Common myeloid progenitor, CD34-positive (primary cell): ENCODE data around the gene ARHGDIA.

Source experiments
- CTCF ChIA-PET: fragments of 350-600 bp; sonication (Branson Sonifier 250); formaldehyde crosslinking; loops from one replicate; lab custom pipeline; 2021; ENCODE audit warnings: antibody characterized with exemption; lab: Charles Lee
- POLR2A ChIA-PET: fragments of 350-600 bp; sonication (Branson Sonifier 250); formaldehyde crosslinking; loops from one replicate; lab custom pipeline; 2021; ENCODE audit warnings: antibody characterized with exemption; lab: Charles Lee
- DNase-seq, 3 donors: peaks; one replicate each; pipeline versions ENCODE4 v3.0.0 to v3.0.0-alpha.2; 2013
- H3K27ac ChIP-seq, 2 experiments: 1 replicate in 1 of 2; 2 replicates in 1 of 2; pipeline ENCODE4 v1.7.0; 2013; ENCODE audit warnings: inconsistent platforms in 2 of 2, low read length in 2 of 2, mild to moderate bottlenecking in 2 of 2, low read depth in 1 of 2, moderate library complexity in 1 of 2; ENCODE audit not compliant: severe bottlenecking in 2 of 2, insufficient read depth in 1 of 2, poor library complexity in 1 of 2
- H3K27me3 ChIP-seq, 5 experiments: replicated peaks in 2 of 5; 1 replicate in 3 of 5; 2 replicates in 2 of 5; pipeline versions ENCODE4 v1.6.1 to v1.7.0; 2013; ENCODE audit warnings: low read length in 4 of 5, mild to moderate bottlenecking in 2 of 5, moderate library complexity in 2 of 5, inconsistent platforms in 1 of 5; ENCODE audit not compliant: insufficient read depth in 5 of 5, control insufficient read depth in 4 of 5
- H3K36me3 ChIP-seq, 4 experiments: 1 replicate in 2 of 4; 2 replicates in 2 of 4; pipeline versions ENCODE4 v1.6.1 to v1.7.0; 2013; ENCODE audit warnings: low read length in 3 of 4, control low read depth in 1 of 4, mild to moderate bottlenecking in 1 of 4; ENCODE audit not compliant: control insufficient read depth in 4 of 4, insufficient read depth in 4 of 4
- H3K4me1 ChIP-seq, 4 experiments: 1 replicate in 3 of 4; 2 replicates in 1 of 4; pipeline versions ENCODE4 v1.6.1 to v1.7.1; 2013; ENCODE audit warnings: low read length in 3 of 4, mild to moderate bottlenecking in 3 of 4, control low read depth in 1 of 4, inconsistent platforms in 1 of 4, moderate library complexity in 1 of 4; ENCODE audit not compliant: control insufficient read depth in 4 of 4, insufficient read depth in 4 of 4; ENCODE audit errors: control extremely low read depth in 1 of 4
- H3K4me3 ChIP-seq, 7 experiments: 1 replicate in 4 of 7; 2 replicates in 3 of 7; pipeline versions ENCODE4 v1.5.1 to v1.7.0; 2013; ENCODE audit warnings: mild to moderate bottlenecking in 7 of 7, low read length in 6 of 7, moderate library complexity in 6 of 7, inconsistent platforms in 2 of 7, low read depth in 2 of 7, control low read depth in 1 of 7; ENCODE audit not compliant: insufficient read depth in 4 of 7, control insufficient read depth in 1 of 7; ENCODE audit errors: extremely low read depth in 1 of 7
- H3K9me3 ChIP-seq, 5 experiments: 1 replicate in 4 of 5; 2 replicates in 1 of 5; pipeline versions ENCODE4 v1.6.1 to v1.7.1; 2013; ENCODE audit warnings: low read length in 4 of 5, mild to moderate bottlenecking in 2 of 5, inconsistent platforms in 1 of 5, low read depth in 1 of 5, moderate library complexity in 1 of 5; ENCODE audit not compliant: control insufficient read depth in 4 of 5, insufficient read depth in 2 of 5; ENCODE audit errors: control extremely low read depth in 1 of 5
- WGBS: methylation state at CpG from one replicate; pipeline ENCODE4 v1.1.5; 2013; ENCODE audit not compliant: insufficient coverage; 5-methylcytosine and 5-hydroxymethylcytosine counted together

Gene ARHGDIA

DNA sequence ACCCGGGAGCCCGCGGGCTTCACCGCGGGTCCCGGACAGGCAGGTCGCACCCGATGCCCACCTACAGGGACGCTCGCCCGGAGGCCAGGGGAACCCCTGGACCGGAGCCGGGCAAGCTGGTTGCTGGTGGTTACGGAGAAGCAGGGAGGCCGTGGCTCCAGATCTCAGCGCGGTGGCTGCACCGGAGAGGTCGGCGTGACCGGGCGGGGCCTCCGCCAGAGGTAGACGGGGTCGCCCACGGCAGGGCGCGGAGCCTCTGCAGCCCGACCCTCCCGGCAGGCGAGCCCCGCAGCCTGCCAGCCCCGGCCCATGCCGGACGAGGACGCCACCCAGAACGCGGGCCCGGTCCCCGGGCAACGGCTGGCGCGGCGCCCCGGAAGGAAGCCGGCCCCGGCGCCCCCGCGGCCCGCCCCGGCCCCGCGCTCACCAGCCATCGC, 39.7 kb upstream of the ARHGDIA start:
- POLR2A ChIA-PET: interaction anchor here (1.5 kb wide), 1 partner anchor 13 kb away, joined by 4 read pairs; no protein-coding TSS in a partner anchor
- Histone ChIP-seq H3K4me3 (peak overlapping the region; percentile 46 to 88 (median 76)), H3K9me3 (no peaks in the 10 kb centered on the region), H3K4me1 (peaks cover 0 to 21% (median 14%) of the 10 kb centered on the region in 4 experiments), H3K36me3 (peaks cover 5 to 81% (median 46%) of the 10 kb centered on the region in 4 experiments), H3K27me3 (peaks cover 0 to 2% (median 0%) of the 10 kb centered on the region in 5 experiments), H3K27ac (peak overlapping the region in 1 of 2 experiments; percentile 43)
- WGBS: under 1% methylated on average over 45 of the region's 55 CpGs
- CTCF ChIA-PET: interaction anchor here (1.5 kb wide), 1 partner anchor 18 kb away, joined by 5 read pairs; no protein-coding TSS in a partner anchor
- DNase-seq: no peak

DNA sequence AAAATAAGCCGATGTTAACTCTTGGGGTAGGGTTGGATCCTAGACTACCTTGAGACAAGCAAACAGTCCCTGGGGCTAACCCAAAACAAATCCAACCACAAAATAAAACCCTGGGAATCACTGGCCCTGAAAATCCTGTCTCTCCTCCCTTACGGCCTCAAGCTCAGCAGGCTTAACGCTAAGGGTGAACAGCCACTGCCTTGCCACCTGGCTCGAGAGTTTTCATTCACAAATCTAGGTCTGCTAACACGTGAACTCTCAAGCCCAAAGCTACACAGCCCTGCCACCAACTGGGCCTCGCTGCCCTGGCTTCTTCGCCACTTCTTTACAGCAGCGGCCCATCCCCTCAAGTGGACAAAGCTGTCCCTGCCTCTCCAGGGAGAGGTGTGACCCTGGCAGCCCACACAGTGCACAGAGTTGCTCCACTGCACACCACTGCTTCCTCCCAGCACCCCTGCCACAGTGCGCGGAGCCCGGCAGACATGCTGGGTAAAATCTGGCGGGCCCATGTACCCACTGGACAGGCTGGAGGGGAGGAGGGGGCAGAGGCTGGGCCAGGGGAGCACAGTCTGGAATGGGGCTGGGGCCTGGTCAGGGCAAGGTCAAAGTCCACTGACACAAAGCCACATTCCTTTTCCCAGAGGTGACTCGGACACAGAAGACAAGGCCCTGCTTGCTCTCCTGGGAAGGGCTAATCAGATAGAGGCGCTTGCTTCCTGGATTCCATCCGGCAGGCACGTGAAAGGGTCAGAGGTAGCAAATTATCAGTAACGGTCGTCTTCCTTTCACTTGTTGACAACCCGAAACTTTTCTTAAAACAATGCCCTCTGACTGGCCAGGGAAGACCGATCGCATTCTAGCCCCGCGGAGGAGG, 39.1 kb upstream of the ARHGDIA start:
- CTCF ChIA-PET: no interaction called here
- Histone ChIP-seq H3K9me3 (no peaks in the 10 kb centered on the region), H3K4me3 (peak overlapping the region; percentile 46 to 88 (median 76)), H3K27ac (peak overlapping the region in 1 of 2 experiments; percentile 43), H3K36me3 (peaks cover 4 to 81% (median 43%) of the 10 kb centered on the region in 4 experiments), H3K4me1 (peaks cover 0 to 21% (median 14%) of the 10 kb centered on the region in 4 experiments), H3K27me3 (peaks cover 0 to 2% (median 0%) of the 10 kb centered on the region in 5 experiments)
- WGBS: 34% methylated on average over 19 of the region's 23 CpGs
- DNase-seq: no peak
- POLR2A ChIA-PET: no interaction called here

DNA sequence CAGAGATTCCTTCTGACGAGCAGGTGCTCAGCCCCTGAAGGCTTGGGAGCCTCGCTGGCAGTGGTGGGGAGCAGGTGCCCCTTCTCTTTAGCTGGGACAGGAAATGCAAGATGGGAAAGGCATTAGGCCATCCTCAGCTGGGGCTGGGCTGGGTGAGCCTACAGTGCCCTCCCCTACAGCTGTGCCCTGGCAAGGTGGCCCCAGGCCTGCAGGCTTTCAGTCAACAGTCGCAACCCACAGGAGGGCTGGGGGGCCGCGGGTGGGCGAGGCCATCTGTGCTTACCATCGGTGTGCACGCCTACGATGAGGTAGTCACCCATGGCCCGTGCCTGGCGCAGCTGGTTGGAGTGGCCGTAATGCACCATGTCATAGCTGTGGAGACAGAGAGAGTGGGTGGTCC, 38.1 kb upstream of the ARHGDIA start:
- DNase-seq: no peak
- H3K36me3 ChIP-seq: peaks cover 5 to 81% (median 37%) of the 10 kb centered on the region in 4 experiments
- CTCF ChIA-PET: no interaction called here
- no peak overlapping the region for H3K4me3 ChIP-seq
- H3K27ac ChIP-seq: no peak overlapping the region
- peaks cover 0 to 21% (median 14%) of the 10 kb centered on the region in 4 experiments for H3K4me1 ChIP-seq
- WGBS: 98% methylated on average over 10 of the region's 12 CpGs
- POLR2A ChIA-PET: no interaction called here
- no peaks in the 10 kb centered on the region for H3K9me3 ChIP-seq
- H3K27me3 ChIP-seq: peaks cover 0 to 2% (median 0%) of the 10 kb centered on the region in 5 experiments

DNA sequence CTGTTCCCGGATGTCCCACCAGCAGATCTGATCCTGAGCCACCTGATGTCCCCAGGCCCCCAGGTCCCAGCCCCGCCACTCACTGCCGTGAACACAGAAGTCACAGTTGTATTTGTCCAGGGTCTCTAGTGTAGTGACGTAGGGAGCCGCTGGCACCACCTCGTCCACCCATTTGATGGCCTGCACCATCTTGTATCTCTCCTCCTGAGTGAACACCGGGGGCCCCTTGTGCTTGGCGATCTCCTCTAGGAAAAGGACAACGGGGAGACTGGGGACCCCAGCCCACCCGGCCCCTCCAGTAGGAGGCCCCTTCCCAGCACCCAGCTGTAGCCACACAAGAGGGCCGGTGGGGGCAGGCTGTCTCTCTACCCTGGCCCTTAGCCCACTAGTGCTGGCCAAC, 37.7 kb upstream of the ARHGDIA start:
- H3K36me3 ChIP-seq: peaks cover 5 to 81% (median 34%) of the 10 kb centered on the region in 4 experiments
- H3K27me3 ChIP-seq: peaks cover 0 to 2% (median 0%) of the 10 kb centered on the region in 5 experiments
- no peak overlapping the region for H3K4me3 ChIP-seq
- H3K9me3 ChIP-seq: no peaks in the 10 kb centered on the region
- POLR2A ChIA-PET: no interaction called here
- CTCF ChIA-PET: no interaction called here
- peaks cover 0 to 21% (median 14%) of the 10 kb centered on the region in 4 experiments for H3K4me1 ChIP-seq
- 96% methylated on average over 8 of the region's 11 CpGs for WGBS
- DNase-seq: no peak
- no peak overlapping the region for H3K27ac ChIP-seq

DNA sequence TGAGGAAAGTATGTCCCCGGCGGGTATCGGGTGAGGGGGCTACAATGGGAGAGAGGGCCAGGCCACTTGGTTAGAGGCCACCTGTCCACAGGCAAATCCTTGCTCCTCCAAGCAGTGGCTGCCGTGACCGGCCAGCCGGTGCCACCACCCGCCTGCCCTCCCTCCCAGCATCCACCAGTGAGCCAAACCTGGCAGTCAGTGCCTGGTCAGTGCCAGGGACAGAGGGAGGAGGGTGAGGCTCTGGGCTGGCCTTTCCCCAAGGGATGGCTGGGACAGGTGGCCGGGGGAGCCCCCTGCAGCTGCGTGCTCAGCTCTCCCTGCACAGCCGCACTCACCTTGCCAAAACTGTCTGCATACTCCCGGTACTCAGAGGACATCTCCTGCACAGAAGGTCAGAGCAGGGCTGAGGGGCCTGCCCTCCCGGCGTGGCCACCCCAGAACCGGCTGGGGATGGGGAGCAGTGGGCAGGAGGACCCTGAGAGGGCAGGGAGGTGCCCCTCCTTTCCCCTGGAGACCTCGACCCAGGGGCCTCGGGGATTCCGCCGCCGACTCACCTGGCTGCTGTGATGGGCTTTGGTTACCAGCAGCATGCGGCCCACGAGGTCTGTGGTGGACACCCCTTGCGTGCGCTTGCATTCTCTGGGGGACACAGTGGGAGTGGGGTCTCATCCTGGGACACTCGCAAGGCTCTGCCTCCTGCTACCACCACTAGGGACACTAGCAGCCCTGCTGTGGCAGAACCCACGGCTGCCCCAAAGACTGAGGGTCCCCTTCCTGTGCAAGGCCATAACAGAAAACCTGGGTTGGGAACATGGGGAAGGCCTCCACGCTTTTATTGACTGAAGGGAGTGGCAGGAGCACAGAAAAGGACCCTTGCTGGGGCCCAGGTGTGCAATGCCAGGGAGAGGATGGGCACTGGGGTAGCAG, 36.3 kb upstream of the ARHGDIA start:
- Histone ChIP-seq H3K9me3 (no peaks in the 10 kb centered on the region), H3K4me3 (no peak overlapping the region), H3K36me3 (peaks cover 3 to 75% (median 23%) of the 10 kb centered on the region in 4 experiments), H3K4me1 (peaks cover 0 to 21% (median 19%) of the 10 kb centered on the region in 4 experiments), H3K27me3 (peaks cover 0 to 14% (median 2%) of the 10 kb centered on the region in 5 experiments), H3K27ac (no peak overlapping the region)
- DNase-seq: no peak
- ChIA-PET CTCF (interaction anchor here (1.9 kb wide), 1 partner anchor 17 kb away, joined by 4 read pairs; no protein-coding TSS in a partner anchor), POLR2A (no interaction called here)
- 96% methylated on average over 23 of the region's 26 CpGs for WGBS

DNA sequence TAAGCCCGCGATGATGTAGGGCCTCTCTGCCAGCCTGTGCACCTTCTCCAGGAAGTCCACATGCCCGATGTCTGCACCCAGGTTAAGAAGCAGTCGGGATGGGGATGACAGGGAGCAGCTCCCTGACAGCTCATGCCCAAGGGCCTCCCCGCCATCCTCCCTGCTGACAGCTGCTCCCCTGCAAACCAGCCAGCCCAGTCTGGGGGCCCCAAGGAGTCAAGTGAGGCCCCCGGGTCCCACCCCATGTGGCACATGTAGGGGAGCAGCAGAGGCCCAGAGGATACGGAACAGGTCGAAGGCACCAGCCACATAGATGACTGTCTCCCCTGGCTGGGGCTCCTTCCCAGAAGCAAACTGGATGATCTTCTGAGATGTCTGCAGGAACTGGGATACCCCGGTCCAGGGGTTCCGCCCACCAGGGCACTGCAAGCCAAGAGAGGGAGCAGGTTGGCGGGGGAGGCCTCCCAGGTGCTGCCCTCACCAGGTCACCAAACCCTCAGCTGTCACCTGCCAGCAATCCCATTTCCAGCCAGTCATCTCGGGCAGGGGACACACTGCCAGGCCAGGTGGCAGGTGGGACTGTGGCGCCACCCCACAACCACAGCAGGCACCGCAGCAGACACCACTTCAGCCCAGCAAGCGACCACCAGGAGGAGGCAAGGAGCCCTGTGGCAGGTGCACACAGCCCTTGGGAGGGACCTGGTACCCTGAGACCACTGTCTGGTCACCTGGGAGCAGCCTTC, 35.5 kb upstream of the ARHGDIA start:
- CTCF ChIA-PET: interaction anchor here (1.2 to 1.9 kb wide), 2 partner anchors 18 to 37 kb away, joined by 4 read pairs; no protein-coding TSS in a partner anchor
- H3K36me3 ChIP-seq: peaks cover 3 to 67% (median 17%) of the 10 kb centered on the region in 4 experiments
- POLR2A ChIA-PET: interaction anchor here (0.6 kb wide), 1 partner anchor 189 kb away, joined by 3 read pairs; no protein-coding TSS in a partner anchor

More for the DNA sequence above, 35.5 kb upstream of the ARHGDIA start:
- WGBS: 94% methylated on average over 11 of the region's 15 CpGs
- Histone ChIP-seq H3K4me3 (no peak overlapping the region), H3K4me1 (peaks cover 0 to 26% (median 22%) of the 10 kb centered on the region in 4 experiments), H3K27ac (no peak overlapping the region), H3K9me3 (no peaks in the 10 kb centered on the region), H3K27me3 (peaks cover 0 to 21% (median 2%) of the 10 kb centered on the region in 5 experiments)
- no peak for DNase-seq
